GM15510 (cell line): Measurements from ENCODE around the gene PSMB3.
A peak's percentile ranks its signal among the peaks of the same experiment; 100 is the strongest.

Experiments used
- POLR2A ChIP-seq: IDR thresholded peaks from 3 replicates; pipeline ENCODE4 v1.6.1; 2011; ENCODE audit warnings: borderline replicate concordance; ENCODE audit not compliant: insufficient read length; ENCODE audit errors: extremely low read depth

The PSMB3 gene

DNA sequence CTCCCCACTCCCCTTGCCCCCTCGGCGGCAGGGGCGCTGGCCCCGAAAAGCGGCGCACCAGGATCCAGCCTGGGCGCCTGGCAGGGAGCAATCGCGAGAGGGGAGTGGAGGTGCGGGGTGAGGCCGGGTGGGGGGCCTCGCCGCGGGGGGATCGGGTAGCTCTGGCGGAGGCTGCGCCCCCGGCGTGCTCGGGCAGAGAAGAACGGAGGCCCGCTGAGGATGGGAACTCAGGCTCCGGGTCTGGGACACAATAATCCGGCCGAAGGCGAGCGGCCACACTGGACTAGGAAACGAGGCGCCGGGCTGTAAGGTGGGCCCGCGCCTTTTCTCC is 3.7 kb upstream of the PSMB3 start:
- no peak for TF ChIP-seq POLR2A

DNA sequence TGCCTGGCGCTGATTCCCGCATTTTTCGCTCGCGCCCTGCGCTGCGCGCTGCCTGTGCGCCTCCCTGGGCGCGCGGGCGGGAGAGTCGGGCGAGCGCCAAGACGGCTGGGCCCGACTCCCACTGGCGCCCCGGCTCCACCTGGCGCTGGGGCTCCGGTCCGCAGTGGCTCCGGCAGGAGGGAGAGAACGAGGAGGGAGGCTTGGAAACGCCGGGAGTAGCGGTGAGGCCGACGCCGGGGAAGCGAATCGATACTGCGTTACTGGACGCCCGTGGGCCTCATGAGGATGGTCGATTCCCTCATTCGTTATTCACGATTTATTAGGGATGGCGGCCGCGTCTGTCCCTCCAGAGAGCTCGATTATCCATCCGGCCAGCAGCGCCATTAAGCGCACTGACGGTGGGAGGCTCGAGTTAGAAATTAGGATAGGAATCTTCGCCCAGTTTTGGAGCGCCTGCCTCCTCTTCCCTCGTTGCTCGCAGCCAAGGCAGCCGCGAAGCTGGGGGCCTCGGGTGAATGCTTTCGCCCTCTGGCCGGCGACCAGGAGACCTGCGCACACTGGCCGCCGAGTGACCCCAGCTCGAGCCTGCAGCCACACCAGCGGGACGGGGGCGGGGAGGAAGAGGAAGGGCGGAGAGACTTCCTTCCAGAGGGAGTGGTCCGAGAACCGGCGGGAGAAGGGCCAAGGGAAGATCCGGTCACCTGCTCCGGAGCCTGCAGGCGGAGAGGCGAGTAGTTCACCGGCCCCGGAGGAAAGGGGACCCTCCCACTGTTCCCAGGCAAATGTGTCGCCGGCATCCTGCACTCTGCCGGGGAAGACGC is 3.1 kb upstream of the PSMB3 start:
- peak; percentile 70 for TF ChIP-seq POLR2A

DNA sequence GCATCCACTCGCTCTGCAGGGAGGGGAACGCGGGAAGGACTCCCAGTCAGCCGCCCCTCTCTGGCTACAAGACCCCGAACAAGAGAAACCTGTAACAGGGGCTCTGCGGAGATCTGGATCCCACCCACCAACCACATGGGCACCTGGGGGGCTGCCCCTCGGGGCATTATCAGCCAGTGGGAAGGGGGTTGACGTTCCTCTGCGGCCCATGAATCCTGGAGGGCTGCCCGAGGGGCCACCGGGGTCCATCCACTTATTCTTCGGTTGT is 2.6 kb upstream of the PSMB3 start:
- TF ChIP-seq POLR2A = no peak

DNA sequence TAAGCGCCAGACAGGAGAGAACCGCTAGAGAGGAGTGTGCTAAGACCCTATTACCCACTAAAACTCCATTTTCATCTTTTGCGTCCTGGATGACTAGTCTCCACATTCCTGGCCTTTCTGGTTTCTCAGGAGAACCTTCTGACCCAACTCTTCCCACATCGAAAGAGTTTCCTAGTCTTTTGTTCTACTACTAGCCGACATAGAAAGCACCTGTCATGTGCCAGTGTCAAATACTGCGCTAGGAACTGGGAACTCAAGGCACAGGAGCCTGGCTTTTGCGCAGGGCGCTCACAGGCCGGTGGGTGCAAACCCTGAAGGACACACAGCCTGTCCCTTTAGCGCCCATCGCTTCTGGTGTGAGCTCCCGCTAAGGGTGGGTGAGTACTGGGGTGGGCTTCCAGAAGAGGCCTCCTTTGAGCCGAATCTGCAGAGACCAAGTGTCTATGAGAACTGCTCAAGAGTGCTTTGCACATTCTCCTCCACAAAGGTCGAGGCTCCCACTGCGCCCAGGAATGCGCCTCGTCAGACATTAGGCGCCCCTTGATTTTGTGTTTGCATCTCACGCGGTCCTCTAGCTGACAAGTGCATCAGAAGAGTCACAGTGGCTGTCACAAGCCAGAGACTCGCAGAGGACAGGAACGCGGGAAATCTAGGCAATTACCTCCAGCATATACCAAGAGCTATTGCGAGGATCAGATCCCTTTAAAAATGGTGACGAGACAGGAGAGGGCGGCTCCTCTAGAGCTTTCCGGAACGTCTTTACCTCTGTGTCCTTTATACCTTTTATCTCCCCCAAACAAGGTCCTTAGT is 2.0 kb upstream of the PSMB3 start:
- TF ChIP-seq POLR2A = no peak

- no peak for TF ChIP-seq POLR2A
Measured at GRCh38 chr17:38751144-38751807, 1.3 kb upstream of the PSMB3 start.

DNA sequence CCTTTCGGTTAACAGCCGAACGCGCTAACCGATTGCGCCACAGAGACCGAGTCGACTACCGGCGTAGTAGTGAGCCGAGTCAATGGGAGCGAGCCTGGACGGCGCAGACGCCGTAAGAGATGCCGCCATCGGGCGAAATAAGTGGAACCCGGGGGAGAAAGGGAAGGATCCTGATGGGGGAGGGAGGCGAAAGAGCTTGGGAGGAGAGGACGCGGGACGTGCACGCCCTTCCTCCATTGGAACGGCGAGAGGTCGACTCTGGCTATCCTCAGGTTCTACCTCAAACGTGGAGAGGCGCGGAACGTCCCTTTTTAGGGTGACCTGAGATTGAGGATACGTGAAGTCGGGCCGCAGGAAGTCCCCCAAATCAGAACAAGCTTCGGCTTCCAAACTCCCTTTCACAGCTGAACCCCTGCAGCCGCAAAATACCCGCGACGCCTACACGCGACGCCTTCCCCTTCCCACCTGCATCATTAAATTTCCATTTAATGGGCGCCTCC is 683 bp upstream of the PSMB3 start:
- no peak for TF ChIP-seq POLR2A

- no peak for TF ChIP-seq POLR2A
Measured at GRCh38 chr17:38753071-38753506, 548 bp downstream of the PSMB3 start.

DNA sequence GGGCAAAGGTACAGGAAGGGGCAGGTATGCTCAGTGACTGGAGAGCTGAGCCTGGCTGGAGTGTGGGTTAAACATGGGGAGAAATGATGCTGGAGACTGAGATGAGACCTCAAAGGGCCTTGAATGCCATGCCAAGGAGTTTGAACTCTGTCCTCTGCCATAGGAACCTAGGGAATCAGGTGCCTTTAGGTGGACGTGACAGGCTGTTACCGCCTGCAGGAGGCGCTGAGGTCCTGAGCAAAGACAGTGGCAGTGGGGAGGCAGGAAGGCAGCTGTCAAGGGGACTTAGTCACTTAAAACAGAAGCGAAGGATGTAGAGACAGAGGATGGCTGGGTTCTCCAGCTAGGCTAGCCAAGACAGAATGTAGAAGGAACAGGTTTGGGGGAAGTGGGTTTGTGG is 9.1 kb downstream of the PSMB3 start:
- TF ChIP-seq POLR2A = no peak

DNA sequence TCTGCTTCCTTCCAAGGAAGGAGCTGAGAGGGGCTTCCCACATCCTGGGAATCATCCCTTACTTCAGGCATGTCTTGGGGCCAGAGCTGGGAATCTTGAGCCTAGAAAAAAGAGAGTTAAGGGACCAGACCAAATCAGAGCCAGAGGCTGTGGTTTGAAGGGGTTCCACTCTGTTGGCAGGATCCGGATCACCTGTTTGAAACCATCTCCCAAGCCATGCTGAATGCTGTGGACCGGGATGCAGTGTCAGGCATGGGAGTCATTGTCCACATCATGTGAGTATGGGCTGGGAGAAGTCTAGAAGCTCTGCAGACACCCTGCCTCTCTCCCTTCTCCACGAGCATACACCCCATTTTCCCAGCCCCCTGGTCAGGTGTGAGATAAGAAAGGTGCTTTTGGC is 9.7 kb downstream of the PSMB3 start:
- TF ChIP-seq POLR2A = no peak

DNA sequence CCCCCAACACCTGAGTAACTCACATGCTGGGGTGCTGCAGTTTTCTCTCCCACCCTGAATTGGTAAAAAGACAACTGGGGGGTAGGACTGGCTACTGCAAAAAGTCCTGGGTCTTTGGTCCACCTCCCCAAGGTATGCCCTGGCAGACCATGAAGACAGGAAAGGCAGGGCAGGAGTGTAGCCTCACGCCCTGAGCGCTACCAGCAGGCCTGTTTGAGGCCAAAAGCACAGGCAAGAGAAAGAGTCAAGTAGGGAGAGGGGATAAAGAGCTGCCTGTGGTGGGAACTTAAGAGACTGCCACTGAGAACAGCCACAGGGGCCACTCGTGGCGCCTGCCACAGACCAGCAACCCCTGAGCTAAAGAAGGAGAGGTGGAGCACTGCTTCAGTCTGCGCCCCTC is 13.8 kb downstream of the PSMB3 start:
- TF ChIP-seq POLR2A = no peak

- TF ChIP-seq POLR2A = no peak
Measured at GRCh38 chr17:38768417-38768816, 15.9 kb downstream of the PSMB3 start.

DNA sequence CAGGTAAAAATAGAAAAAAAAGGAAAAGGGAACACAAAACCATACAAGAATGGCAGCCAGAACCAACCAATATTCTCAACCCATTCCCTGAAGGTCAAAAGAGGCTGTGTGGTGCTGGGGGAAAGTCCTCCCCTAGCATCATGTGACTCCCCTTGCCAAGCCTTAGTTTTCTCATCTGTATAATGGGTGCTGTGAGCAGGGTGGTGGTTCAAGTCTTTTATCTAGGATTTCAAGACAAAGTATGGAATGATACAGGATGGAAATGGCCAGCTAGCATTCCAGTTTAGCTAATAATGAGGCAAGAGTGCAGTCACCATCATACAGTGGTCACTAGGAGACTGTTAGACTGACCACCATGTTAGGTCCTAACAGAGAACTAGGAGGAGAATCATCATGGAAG is 20.7 kb downstream of the PSMB3 start:
- no peak for TF ChIP-seq POLR2A

- no peak for TF ChIP-seq POLR2A
Measured at GRCh38 chr17:38777641-38778250, 25.2 kb downstream of the PSMB3 start.

- TF ChIP-seq POLR2A = no peak
Measured at GRCh38 chr17:38779965-38780752, 27.6 kb downstream of the PSMB3 start.
